ENCODE measurements around the gene BCOR.

- TF ChIP-seq CTCF (IDR thresholded peaks at IDR 0.05) (no peak), POLR2A (IDR thresholded peaks at IDR 0.05) (no peak)
These were observed 47.2 kb downstream of the BCOR start for GRCh38 chrX:40050532-40050931.
